ENCODE measurements around the gene GNAO1. TPM values are rescaled to one million over a fixed set of nuclear protein-coding genes. Genes with fewer than 3 reads are reported as not detected.

The GNAO1 gene
- total RNA-seq, 1 donor from 2014 or later, result 1.2 TPM

DNA sequence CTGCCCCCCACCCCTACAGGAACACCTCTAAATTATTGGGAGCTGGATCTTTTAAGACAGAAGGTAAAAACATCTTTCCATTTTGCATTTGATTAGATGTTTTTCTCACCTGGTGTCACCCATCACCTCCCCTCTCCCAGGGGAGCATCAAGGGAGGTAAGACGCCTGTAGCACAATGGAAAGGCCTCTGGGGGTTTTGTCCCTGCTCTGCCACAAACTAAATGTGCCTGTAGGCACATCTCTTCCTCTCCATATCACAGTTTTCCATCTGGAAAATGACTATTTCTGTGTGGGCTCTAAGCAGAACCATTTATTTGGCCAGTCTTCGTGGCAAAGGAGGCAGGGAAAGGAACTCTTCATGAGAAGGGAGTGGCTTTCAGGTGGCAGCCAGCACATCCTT, 76.6 kb downstream of the GNAO1 start:
- Mint-ChIP-seq H3K36me3 (ENCODE audit: low read depth) (no peaks in the 10 kb centered on the region), H3K27ac (ENCODE audit: unreplicated experiment) (no peak overlapping the region), H3K9me3 (ENCODE audit: low read depth) (no peaks in the 10 kb centered on the region), H3K4me3 (ENCODE audit: unreplicated experiment) (no peak overlapping the region), H3K4me1 (ENCODE audit: low read depth) (peaks cover 26% of the 10 kb centered on the region), H3K27me3 (ENCODE audit: low read depth) (no peaks in the 10 kb centered on the region)
- TF ChIP-seq, protein P1, sequence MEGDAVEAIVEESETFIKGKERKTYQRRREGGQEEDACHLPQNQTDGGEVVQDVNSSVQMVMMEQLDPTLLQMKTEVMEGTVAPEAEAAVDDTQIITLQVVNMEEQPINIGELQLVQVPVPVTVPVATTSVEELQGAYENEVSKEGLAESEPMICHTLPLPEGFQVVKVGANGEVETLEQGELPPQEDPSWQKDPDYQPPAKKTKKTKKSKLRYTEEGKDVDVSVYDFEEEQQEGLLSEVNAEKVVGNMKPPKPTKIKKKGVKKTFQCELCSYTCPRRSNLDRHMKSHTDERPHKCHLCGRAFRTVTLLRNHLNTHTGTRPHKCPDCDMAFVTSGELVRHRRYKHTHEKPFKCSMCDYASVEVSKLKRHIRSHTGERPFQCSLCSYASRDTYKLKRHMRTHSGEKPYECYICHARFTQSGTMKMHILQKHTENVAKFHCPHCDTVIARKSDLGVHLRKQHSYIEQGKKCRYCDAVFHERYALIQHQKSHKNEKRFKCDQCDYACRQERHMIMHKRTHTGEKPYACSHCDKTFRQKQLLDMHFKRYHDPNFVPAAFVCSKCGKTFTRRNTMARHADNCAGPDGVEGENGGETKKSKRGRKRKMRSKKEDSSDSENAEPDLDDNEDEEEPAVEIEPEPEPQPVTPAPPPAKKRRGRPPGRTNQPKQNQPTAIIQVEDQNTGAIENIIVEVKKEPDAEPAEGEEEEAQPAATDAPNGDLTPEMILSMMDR (IDR thresholded peaks at IDR 0.05), result no peak
- no peak for DNase-seq (ENCODE audit: low spot score)

DNA sequence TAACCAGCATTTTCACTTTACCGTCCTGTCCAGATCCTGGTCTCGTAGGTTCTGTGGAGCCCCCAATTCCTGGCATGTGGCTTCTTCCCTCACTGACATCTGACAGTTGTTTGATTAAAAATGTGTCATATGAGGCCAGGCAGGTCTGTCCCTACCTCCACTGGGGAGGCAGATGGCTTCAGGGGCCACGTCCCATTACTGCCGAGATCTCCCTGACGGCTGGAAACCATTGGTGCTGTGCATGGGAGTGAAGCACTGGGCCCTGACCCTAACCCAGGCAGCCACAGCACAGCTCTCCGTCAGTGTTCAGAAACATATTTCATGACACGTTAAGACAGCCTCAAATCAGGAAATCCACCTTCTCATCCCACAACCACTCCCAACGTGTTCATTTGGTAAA, 77.5 kb downstream of the GNAO1 start:
- no peak overlapping the region for H3K27ac Mint-ChIP-seq (ENCODE audit: unreplicated experiment)
- DNase-seq (ENCODE audit: low spot score), result no peak
- TF ChIP-seq, protein P1 (IDR thresholded peaks at IDR 0.05), result no peak
- no peaks in the 10 kb centered on the region for H3K9me3 Mint-ChIP-seq (ENCODE audit: low read depth)
- no peaks in the 10 kb centered on the region for H3K27me3 Mint-ChIP-seq (ENCODE audit: low read depth)
- no peaks in the 10 kb centered on the region for H3K36me3 Mint-ChIP-seq (ENCODE audit: low read depth)
- H3K4me1 Mint-ChIP-seq (ENCODE audit: low read depth), result peaks cover 26% of the 10 kb centered on the region
- no peak overlapping the region for H3K4me3 Mint-ChIP-seq (ENCODE audit: unreplicated experiment)

DNA sequence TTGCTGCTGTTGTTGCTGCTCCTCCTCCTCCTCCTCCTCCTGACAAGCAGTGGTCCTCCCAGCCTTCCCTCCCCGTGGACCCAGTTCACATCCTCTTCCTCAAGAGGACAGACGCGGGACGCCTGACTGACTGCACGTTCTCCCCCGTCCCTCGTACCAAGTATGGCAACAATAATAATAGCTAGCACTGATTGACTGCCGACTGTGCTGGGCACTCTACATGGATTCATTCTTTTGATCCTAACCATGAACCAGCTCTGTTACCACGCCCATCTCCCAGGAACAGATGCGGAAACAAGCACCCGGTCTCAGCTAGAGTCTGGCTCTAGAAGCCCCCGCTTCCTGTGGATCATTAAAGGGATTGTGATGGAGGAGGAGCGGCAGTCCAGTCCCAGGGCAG, 78.0 kb downstream of the GNAO1 start:
- Mint-ChIP-seq H3K9me3 (ENCODE audit: low read depth) (peaks cover 4% of the 10 kb centered on the region), H3K27ac (ENCODE audit: unreplicated experiment) (peak overlapping the region; percentile 38), H3K27me3 (ENCODE audit: low read depth) (no peaks in the 10 kb centered on the region), H3K4me1 (ENCODE audit: low read depth) (peaks cover 21% of the 10 kb centered on the region), H3K36me3 (ENCODE audit: low read depth) (no peaks in the 10 kb centered on the region), H3K4me3 (ENCODE audit: unreplicated experiment) (no peak overlapping the region)
- TF ChIP-seq, protein P1 (IDR thresholded peaks at IDR 0.05), result no peak
- DNase-seq (ENCODE audit: low spot score), result no peak

DNA sequence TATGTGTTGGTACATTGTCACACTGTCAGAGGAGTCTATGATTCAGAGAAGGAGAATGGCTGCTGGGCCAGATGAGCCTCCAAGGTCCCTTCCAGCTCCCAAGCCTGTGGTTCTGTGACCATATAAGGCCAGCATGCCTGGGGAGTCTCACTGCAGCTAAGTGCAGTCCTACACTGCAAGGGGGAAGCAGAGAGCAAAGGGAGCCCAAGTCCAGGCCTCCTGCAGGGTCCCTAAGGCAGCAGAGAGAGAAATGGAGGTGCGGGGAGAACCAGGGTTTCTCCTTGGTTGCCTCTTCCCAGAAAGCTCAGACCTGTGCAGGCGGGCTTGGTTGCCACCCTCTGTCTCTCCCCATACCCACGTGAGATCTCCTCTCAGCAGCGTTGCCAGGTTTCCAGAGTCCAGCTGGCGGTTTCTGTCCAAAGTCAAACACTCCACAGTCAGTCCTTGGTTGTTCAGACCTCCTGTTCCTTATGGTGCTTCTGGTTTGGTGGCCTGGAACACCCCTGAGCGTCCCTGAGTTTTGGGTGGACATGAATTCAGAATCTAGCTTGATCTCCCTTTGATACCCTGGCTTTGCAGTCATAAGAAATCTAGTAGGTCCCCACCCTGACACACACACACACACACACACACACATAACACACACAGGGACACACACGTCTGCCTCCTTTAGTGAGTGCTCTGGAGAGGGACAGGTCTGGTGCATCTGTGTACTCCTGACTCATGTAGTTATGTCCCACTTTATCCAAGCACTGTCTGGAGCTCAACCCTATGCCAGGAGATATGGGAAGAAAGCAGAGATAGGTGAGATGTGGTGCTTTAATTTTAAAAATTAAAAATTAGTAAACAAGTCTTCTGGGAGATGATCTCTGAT, 78.8 kb downstream of the GNAO1 start:
- Mint-ChIP-seq H3K27ac (ENCODE audit: unreplicated experiment) (peak overlapping the region; percentile 38), H3K36me3 (ENCODE audit: low read depth) (no peaks in the 10 kb centered on the region), H3K4me1 (ENCODE audit: low read depth) (peaks cover 20% of the 10 kb centered on the region), H3K27me3 (ENCODE audit: low read depth) (no peaks in the 10 kb centered on the region), H3K4me3 (ENCODE audit: unreplicated experiment) (no peak overlapping the region), H3K9me3 (ENCODE audit: low read depth) (peaks cover 12% of the 10 kb centered on the region)
- DNase-seq (ENCODE audit: low spot score), result no peak
- TF ChIP-seq, protein P1 (IDR thresholded peaks at IDR 0.05), result peak; percentile 64

DNA sequence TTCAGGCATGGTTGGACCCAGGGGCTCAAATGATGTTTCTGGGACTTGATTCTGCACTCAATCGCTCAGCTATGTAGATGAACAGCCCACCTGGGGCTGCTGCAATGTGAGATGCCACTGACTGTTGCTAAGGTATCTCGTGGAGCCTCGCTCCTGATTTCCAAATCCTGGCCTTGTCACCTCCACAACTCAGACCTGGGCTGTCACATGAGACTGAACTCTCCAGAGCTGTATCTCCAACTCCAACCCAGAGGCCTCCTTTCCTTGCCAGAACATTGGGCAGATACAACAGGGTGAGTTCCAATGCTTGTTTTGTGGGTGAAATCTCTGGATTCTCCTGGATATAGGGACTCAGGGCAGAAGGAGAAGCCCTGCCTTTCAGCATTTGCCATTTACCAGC, 79.5 kb downstream of the GNAO1 start:
- Mint-ChIP-seq H3K27ac (ENCODE audit: unreplicated experiment) (no peak overlapping the region), H3K4me3 (ENCODE audit: unreplicated experiment) (no peak overlapping the region), H3K9me3 (ENCODE audit: low read depth) (peaks cover 15% of the 10 kb centered on the region), H3K36me3 (ENCODE audit: low read depth) (no peaks in the 10 kb centered on the region), H3K27me3 (ENCODE audit: low read depth) (no peaks in the 10 kb centered on the region), H3K4me1 (ENCODE audit: low read depth) (peaks cover 20% of the 10 kb centered on the region)
- no peak for DNase-seq (ENCODE audit: low spot score)
- TF ChIP-seq, protein P1 (IDR thresholded peaks at IDR 0.05), result no peak
